22Rv1 (cell line): ENCODE measurements around the gene PLD5.

ENCODE experiments used
- ZFX ChIP-seq: fragments of 450-650 bp; IDR thresholded peaks from 2 replicates; pipeline ENCODE4 v1.6.1; 2017; ENCODE audit warnings: antibody characterized with exemption, borderline replicate concordance
- TF ChIP-seq, protein P1 (sequence below): fragments of 450-650 bp; IDR thresholded peaks from 2 replicates; pipeline ENCODE4 v1.5.1; 2017; ENCODE audit warnings: mild to moderate bottlenecking

DNA sequence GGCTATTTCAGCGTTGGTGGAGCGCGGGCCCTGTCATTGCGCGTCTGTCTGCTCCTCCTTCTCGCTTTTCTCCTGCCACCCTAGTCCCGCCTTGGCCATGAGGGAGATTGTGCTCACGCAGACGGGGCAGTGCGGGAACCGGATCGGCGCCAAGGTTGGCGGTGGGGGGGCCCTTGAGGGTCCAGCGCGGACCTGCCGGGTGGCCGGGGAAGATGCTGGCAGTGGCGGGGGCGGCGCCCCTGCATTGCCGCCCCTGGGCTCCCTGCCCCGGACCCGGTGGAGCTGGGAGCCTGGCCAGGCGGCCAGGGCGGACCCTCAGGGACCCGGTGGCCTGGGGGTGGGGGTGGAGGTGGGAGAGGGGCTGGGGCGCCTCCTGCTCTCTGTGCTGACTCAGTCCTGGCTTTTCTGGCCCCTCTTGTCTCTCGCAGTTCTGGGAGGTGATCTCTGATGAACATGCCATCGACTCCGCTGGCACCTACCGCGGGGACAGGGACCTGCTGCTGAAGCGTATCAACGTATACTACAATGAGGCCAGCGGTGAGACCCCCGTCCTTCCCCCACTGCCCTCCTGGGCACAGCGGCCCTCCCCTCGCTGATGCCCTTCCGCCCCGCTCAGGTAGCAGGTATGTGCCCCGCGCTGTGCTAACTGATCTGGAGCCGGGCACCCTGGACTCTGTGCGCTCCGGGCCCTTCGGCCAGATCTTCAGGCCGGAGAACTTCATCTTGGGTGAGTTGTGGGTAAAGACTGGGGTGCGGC lies 467.3 kb downstream of the PLD5 start:
- TF ChIP-seq, protein P1, sequence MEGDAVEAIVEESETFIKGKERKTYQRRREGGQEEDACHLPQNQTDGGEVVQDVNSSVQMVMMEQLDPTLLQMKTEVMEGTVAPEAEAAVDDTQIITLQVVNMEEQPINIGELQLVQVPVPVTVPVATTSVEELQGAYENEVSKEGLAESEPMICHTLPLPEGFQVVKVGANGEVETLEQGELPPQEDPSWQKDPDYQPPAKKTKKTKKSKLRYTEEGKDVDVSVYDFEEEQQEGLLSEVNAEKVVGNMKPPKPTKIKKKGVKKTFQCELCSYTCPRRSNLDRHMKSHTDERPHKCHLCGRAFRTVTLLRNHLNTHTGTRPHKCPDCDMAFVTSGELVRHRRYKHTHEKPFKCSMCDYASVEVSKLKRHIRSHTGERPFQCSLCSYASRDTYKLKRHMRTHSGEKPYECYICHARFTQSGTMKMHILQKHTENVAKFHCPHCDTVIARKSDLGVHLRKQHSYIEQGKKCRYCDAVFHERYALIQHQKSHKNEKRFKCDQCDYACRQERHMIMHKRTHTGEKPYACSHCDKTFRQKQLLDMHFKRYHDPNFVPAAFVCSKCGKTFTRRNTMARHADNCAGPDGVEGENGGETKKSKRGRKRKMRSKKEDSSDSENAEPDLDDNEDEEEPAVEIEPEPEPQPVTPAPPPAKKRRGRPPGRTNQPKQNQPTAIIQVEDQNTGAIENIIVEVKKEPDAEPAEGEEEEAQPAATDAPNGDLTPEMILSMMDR, result no peak
- no peak for TF ChIP-seq ZFX
